Neuronal stem cell (in vitro differentiated cells): ENCODE measurements around the gene RPS27L.

Experiments used
- DNase-seq: peaks from one replicate; pipeline ENCODE4 v3.0.0-alpha.2; 2013; ENCODE audit warnings: low spot score
- H2AFZ ChIP-seq: one replicate; pipeline ENCODE4 v1.6.1; 2013; ENCODE audit warnings: mild to moderate bottlenecking, low read length, inconsistent platforms
- H2AK5ac ChIP-seq: 2 replicates; pipeline ENCODE4 v1.6.1; 2013; ENCODE audit warnings: low read depth, mild to moderate bottlenecking, inconsistent platforms, low read length, moderate library complexity, mixed read lengths
- H2BK120ac ChIP-seq: 2 replicates; pipeline ENCODE4 v1.6.1; 2013; ENCODE audit warnings: low read depth, mild to moderate bottlenecking, inconsistent platforms, low read length, moderate library complexity, mixed read lengths
- H2BK12ac ChIP-seq: one replicate; pipeline ENCODE4 v1.6.1; 2013; ENCODE audit warnings: low read length, inconsistent platforms
- H2BK15ac ChIP-seq: 2 replicates; pipeline ENCODE4 v1.6.1; 2013; ENCODE audit warnings: mild to moderate bottlenecking, low read length, inconsistent platforms, mixed read lengths
- H2BK5ac ChIP-seq: one replicate; pipeline ENCODE4 v1.6.1; 2013; ENCODE audit warnings: inconsistent platforms, mild to moderate bottlenecking, low read length, moderate library complexity
- H3K14ac ChIP-seq: one replicate; pipeline ENCODE4 v1.6.1; 2013; ENCODE audit warnings: low read length, inconsistent platforms
- H3K18ac ChIP-seq: 2 replicates; pipeline ENCODE4 v1.6.1; 2013; ENCODE audit warnings: low read length, inconsistent platforms
- H3K23ac ChIP-seq: 2 replicates; pipeline ENCODE4 v1.6.1; 2013; ENCODE audit warnings: low read depth, mild to moderate bottlenecking, mixed read lengths, low read length, inconsistent platforms; ENCODE audit not compliant: poor library complexity
- H3K27ac ChIP-seq: replicated peaks from 3 replicates; pipeline ENCODE4 v1.5.1; 2013; ENCODE audit warnings: low read length, inconsistent platforms
- H3K27me3 ChIP-seq, 3 experiments: 2 replicates each; pipeline ENCODE4 v1.6.1; 2013; ENCODE audit warnings: low read length in 3 of 3, mild to moderate bottlenecking in 2 of 3, inconsistent platforms in 1 of 3, low read depth in 1 of 3, mixed read lengths in 1 of 3, moderate library complexity in 1 of 3; ENCODE audit not compliant: control insufficient read depth in 3 of 3, insufficient read depth in 3 of 3
- H3K36me3 ChIP-seq, 2 donors: replicated peaks in 1 of 2; 2 replicates each; pipeline ENCODE4 v1.6.1; 2013; ENCODE audit warnings: low read length in 2 of 2; ENCODE audit not compliant: control insufficient read depth in 2 of 2, insufficient read depth in 2 of 2
- H3K4ac ChIP-seq: 2 replicates; pipeline ENCODE4 v1.6.1; 2013; ENCODE audit warnings: inconsistent platforms, mild to moderate bottlenecking, low read length, moderate library complexity
- H3K4me1 ChIP-seq, 2 donors: 1 replicate in 1 of 2; 2 replicates in 1 of 2; pipeline ENCODE4 v1.6.1; 2013; ENCODE audit warnings: low read length in 2 of 2, low read depth in 1 of 2; ENCODE audit not compliant: control insufficient read depth in 2 of 2, insufficient read depth in 1 of 2
- H3K4me2 ChIP-seq: one replicate; pipeline ENCODE4 v1.6.1; 2013; ENCODE audit warnings: mild to moderate bottlenecking, low read length, inconsistent platforms; ENCODE audit not compliant: insufficient read depth, poor library complexity, severe bottlenecking
- H3K4me3 ChIP-seq, 2 donors: 2 replicates each; pipeline ENCODE4 v1.5.1; 2013; ENCODE audit warnings: low read length in 2 of 2, mild to moderate bottlenecking in 2 of 2, inconsistent platforms in 1 of 2, moderate library complexity in 1 of 2
- H3K79me1 ChIP-seq: one replicate; pipeline ENCODE4 v1.6.1; 2013; ENCODE audit warnings: low read depth, mild to moderate bottlenecking, inconsistent platforms, low read length, moderate library complexity
- H3K9ac ChIP-seq: one replicate; pipeline ENCODE4 v1.6.1; 2013; ENCODE audit warnings: mild to moderate bottlenecking, low read depth, low read length, inconsistent platforms; ENCODE audit not compliant: poor library complexity
- H3K9me3 ChIP-seq, 2 donors: replicated peaks in 1 of 2; 2 replicates each; pipeline versions ENCODE3 to v1.6.1; 2013; ENCODE audit warnings: low read length in 2 of 2, mild to moderate bottlenecking in 2 of 2, inconsistent platforms in 1 of 2, low read depth in 1 of 2, mixed read lengths in 1 of 2, moderate library complexity in 1 of 2; ENCODE audit not compliant: control insufficient read depth in 2 of 2, insufficient read depth in 1 of 2
- H4K8ac ChIP-seq: one replicate; pipeline ENCODE4 v1.6.1; 2013; ENCODE audit warnings: low read depth, mild to moderate bottlenecking, inconsistent platforms, low read length, moderate library complexity
- H4K91ac ChIP-seq: one replicate; pipeline ENCODE4 v1.6.1; 2013; ENCODE audit warnings: low read length, low read depth, mild to moderate bottlenecking, inconsistent platforms; ENCODE audit not compliant: poor library complexity
- WGBS, 2 donors: extraction: QIAGEN DNeasy Blood & Tissue Kit; methylation state at CpG; one replicate each; pipeline ENCODE4 v1.1.7; 2013; ENCODE audit warnings: missing lambda C conversion rate in 2 of 2, mixed read lengths in 1 of 2; ENCODE audit not compliant: insufficient read length in 2 of 2, insufficient replicate concordance in 1 of 2; ENCODE audit errors: extremely low coverage in 2 of 2; 5-methylcytosine and 5-hydroxymethylcytosine counted together

RPS27L gene

GRCh38 chr15:63140936-63141335, 16.3 kb downstream of the RPS27L start:
- no peak overlapping the region for H3K27ac ChIP-seq
- no peak overlapping the region for H3K18ac ChIP-seq
- no peak for DNase-seq
- no peak overlapping the region for H4K8ac ChIP-seq
- peaks cover 3 to 29% of the 10 kb centered on the region in 2 donors for H3K36me3 ChIP-seq
- H3K27me3 ChIP-seq, result no peaks in the 10 kb centered on the region
- H3K4me3 ChIP-seq, result no peak overlapping the region
- H2BK5ac ChIP-seq, result no peak overlapping the region
- H3K4me2 ChIP-seq, result no peak overlapping the region
- no peak overlapping the region for H3K14ac ChIP-seq
- no peaks in the 10 kb centered on the region for H3K79me1 ChIP-seq
- H3K9ac ChIP-seq, result no peak overlapping the region
- H3K23ac ChIP-seq, result no peak overlapping the region
- peaks cover 0 to 9% of the 10 kb centered on the region in 2 donors for H3K9me3 ChIP-seq
- peaks cover 0 to 2% of the 10 kb centered on the region in 2 donors for H3K4me1 ChIP-seq
- H2AFZ ChIP-seq, result no peak overlapping the region
- no peak overlapping the region for H2BK15ac ChIP-seq
- WGBS, 2 donors, result no CpG with 5 or more reads among the region's 2 CpGs
- no peak overlapping the region for H4K91ac ChIP-seq
- H3K4ac ChIP-seq, result no peak overlapping the region
- no peak overlapping the region for H2BK12ac ChIP-seq
- no peak overlapping the region for H2BK120ac ChIP-seq
- no peak overlapping the region for H2AK5ac ChIP-seq

DNA sequence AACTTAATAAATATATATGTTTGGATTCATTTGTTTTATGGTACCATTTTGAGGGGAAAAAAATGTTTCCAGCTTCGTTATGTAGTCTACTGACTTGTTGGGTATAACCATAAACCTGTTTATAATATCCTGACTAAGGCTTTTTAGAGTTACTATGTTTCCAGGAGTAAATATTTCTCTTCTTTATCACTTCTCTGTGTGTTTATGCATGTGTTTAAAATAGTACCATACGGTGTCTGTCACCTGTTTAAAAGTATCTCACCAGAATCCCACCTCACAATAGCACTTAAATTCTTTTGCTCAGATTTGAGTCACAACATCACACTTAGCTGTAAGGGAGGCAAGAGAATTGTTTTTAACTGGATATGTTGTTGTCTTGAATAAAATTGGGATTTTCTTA, 20.5 kb downstream of the RPS27L start:
- no peak overlapping the region for H3K4ac ChIP-seq
- H2AK5ac ChIP-seq, result no peak overlapping the region
- H2AFZ ChIP-seq, result no peak overlapping the region
- H3K36me3 ChIP-seq, result peaks cover 0 to 8% of the 10 kb centered on the region in 2 donors
- H3K27ac ChIP-seq, result no peak overlapping the region
- H3K23ac ChIP-seq, result no peak overlapping the region
- H3K9me3 ChIP-seq, result no peaks in the 10 kb centered on the region
- H3K14ac ChIP-seq, result no peak overlapping the region
- H2BK15ac ChIP-seq, result no peak overlapping the region
- DNase-seq, result no peak
- no peak overlapping the region for H3K9ac ChIP-seq
- no peak overlapping the region for H3K4me2 ChIP-seq
- peaks cover 0 to 1% of the 10 kb centered on the region in 2 donors for H3K4me1 ChIP-seq
- H2BK5ac ChIP-seq, result no peak overlapping the region
- H3K27me3 ChIP-seq, result no peaks in the 10 kb centered on the region
- H2BK12ac ChIP-seq, result no peak overlapping the region
- H3K4me3 ChIP-seq, result no peak overlapping the region
- no peaks in the 10 kb centered on the region for H3K79me1 ChIP-seq
- H4K8ac ChIP-seq, result no peak overlapping the region
- no peak overlapping the region for H3K18ac ChIP-seq
- WGBS, 2 donors, result no CpG with 5 or more reads among the region's 2 CpGs
- H2BK120ac ChIP-seq, result no peak overlapping the region
- no peak overlapping the region for H4K91ac ChIP-seq

- Histone ChIP-seq H2BK12ac (no peak overlapping the region), H3K27me3 (no peaks in the 10 kb centered on the region), H4K8ac (no peak overlapping the region), H3K79me1 (no peaks in the 10 kb centered on the region), H2BK120ac (no peak overlapping the region), H3K4me2 (no peak overlapping the region), H3K9ac (no peak overlapping the region), H2AK5ac (no peak overlapping the region), H3K4ac (no peak overlapping the region), H4K91ac (no peak overlapping the region), H2BK5ac (no peak overlapping the region), H3K18ac (no peak overlapping the region), H3K4me1 (peaks cover 0 to 1% of the 10 kb centered on the region in 2 donors), H2AFZ (no peak overlapping the region), H3K4me3 (no peak overlapping the region), H3K23ac (no peak overlapping the region), H3K14ac (no peak overlapping the region), H2BK15ac (no peak overlapping the region), H3K27ac (no peak overlapping the region), H3K9me3 (no peaks in the 10 kb centered on the region), H3K36me3 (no peaks in the 10 kb centered on the region)
- WGBS, 2 donors, result no CpG with 5 or more reads among the region's 3 CpGs
- no peak for DNase-seq
Observed at GRCh38 chr15:63135804-63136203, 21.5 kb downstream of the RPS27L start.

GRCh38 chr15:63135281-63135680, 22.0 kb downstream of the RPS27L start:
- Histone ChIP-seq H2AFZ (no peak overlapping the region), H4K8ac (no peak overlapping the region), H2BK15ac (no peak overlapping the region), H2AK5ac (no peak overlapping the region), H3K79me1 (no peaks in the 10 kb centered on the region), H2BK12ac (no peak overlapping the region), H3K36me3 (no peaks in the 10 kb centered on the region), H3K18ac (no peak overlapping the region), H3K4me2 (no peak overlapping the region), H3K4me3 (no peak overlapping the region), H3K23ac (no peak overlapping the region), H3K14ac (no peak overlapping the region), H3K9ac (no peak overlapping the region), H3K27me3 (no peaks in the 10 kb centered on the region), H3K4me1 (peaks cover 0 to 1% of the 10 kb centered on the region in 2 donors), H4K91ac (no peak overlapping the region), H2BK120ac (no peak overlapping the region), H2BK5ac (no peak overlapping the region), H3K27ac (no peak overlapping the region), H3K4ac (no peak overlapping the region), H3K9me3 (no peaks in the 10 kb centered on the region)
- no peak for DNase-seq
- no CpG with 5 or more reads among the region's 5 CpGs for WGBS, 2 donors
